HG03064 (cell line): Measurements from ENCODE around the gene RSPH1.

Experiments
- ATAC-seq: cut with Tn5 transposase; IDR thresholded peaks from one replicate; pipeline ENCODE4 v1.9.1; 2021; ENCODE audit warnings: low read depth; ENCODE audit not compliant: unreplicated experiment

RSPH1 gene

GRCh38 chr21:42513985-42514882 lies 18.2 kb upstream of the RSPH1 start:
- no peak for ATAC-seq

- peak; percentile 50 for ATAC-seq
Observed at GRCh38 chr21:42513151-42513984, 17.3 kb upstream of the RSPH1 start, which contains the start of gene SLC37A1. SLC37A1 (plus strand) TSS chr21:42513852; CDS start chr21:42518455, 4,603 bp downstream.

DNA sequence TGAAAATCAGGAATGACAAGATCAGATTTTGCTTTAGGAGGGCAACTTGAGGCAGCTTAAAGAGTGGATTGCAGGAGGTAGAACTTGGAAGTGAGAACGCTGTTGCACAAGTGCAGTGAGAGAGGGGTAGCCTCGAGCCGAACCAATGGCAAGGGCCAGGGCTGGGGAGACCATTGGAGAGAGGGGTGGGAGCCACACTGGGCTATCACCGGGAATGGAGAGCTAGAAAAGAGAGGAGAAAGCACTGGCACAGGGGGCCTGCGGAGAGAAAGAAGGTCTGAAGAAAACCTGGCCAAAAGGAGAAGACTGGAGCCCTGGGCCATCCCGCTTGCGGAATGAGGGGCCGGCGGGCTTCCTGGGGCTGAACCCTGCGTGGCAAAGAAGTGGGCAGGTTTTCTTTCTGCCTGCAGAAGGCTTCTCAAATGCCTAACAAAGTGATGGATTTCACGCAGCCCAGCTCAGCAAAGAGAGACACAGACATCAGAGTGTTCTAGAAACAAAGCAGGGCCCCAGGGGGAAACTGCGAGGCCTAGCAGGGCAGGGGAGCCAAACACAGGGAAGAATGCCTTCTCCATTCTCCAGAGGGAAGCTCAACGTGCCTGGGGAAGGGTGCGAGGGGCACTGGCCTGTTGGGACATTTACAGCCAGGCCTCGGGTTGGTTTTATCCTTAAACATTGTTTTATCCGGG lies 16.5 kb upstream of the RSPH1 start:
- ATAC-seq: no peak

DNA sequence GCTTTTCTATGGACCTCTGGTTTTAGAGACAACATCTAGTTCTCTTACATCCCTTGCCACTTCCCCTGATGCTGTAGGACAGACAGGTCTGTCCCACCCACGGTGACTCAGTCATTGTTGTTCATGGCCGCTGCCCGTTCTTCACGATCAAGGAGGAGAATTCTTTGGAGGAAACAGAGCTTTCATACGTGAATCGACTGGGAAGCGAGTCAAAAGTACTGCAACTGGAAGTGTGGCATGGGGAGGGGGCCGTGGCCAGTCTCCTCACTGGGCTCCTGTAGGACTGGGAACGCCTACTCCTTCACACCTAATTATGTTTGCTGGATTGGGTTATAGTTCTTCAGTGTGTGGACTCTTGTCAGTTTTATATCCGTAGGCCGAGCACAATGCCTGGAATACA lies 13.2 kb upstream of the RSPH1 start:
- ATAC-seq: no peak

DNA sequence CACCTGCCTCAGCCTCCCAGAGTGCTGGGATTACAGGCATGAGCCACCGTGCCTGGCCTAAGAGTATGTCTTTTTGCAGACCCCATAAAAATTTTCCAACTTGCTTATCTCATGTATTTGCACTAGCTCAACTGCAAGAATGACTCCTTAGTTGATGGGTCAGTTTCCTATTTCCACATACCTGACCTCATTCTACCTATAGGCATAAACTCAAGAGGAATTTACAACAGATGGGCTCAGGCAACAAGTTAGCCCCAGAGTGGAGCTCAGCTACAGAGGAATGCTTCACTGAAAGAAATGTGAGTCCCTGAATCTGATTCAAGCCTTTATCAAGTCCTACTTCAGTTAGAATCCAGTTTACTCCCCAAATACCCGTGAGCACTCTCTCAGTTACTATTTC lies 12.3 kb upstream of the RSPH1 start:
- ATAC-seq: no peak

GRCh38 chr21:42507418-42507817 lies 11.4 kb upstream of the RSPH1 start:
- no peak for ATAC-seq

DNA sequence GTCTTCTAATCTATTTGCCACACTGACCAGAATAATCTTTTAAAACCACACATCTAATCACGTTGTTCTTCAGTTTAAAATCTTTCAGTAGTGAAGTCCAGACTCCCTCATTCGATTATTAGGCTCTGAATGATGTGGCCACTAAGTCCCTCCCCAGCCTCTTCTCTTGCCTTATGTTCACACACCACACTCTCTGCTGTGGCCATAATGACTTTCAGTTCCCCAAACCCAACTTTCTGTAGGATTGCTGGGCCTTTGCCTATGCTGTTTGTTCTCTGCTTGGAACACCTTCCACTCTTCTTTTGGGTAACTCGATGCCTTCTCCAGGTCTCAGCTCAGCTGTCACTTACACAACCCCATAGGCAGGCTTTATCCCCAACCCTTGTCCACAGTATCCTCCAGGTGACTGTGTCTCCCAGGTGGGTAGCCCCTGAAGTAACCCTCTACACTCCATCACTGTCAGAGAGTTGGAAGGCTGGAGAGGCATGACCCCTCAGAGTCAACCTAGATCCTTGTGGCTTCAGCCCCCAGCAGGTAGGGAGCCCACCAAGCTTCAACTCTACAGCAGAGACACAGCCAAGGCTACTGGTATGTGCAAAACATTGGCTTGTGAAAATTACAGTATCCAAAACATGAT lies 9.2 kb upstream of the RSPH1 start:
- ATAC-seq: no peak

DNA sequence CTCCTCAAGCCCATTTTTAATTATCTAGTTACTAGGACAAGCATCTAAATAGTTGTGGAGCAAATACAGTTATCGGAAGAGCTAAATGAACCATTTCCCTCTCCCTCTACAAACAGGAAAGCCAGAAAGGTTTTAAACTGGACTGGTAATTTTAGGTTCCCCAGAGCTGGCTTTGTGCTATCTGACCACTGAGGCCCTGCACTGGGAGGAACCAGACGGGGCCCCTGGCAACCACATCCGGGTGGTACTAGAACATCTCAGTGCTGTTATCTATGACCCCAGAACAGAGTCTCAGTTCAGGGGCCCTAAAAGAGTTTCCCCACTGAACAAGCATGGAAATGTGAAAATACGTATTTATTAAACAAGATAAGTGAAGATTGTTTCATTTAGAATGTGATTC lies 7.7 kb upstream of the RSPH1 start:
- ATAC-seq: no peak

DNA sequence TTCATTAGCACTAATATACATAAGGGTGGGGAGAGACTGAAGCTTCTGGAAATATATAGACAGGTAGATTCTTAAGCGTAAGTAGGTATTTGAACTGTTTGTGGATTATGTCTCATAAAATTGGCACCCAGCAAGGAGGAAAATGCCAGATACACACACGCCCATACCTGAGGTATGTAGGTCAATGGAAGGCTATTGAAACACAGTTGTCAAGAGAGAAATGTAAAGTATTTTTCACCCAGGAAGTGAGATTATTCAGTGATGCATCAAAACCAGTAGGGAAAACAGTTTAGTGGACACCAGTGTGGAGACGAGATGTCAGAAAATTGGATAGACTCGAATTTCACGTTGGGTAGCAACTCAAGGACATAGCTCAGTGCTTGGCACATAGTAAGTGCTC lies 4.7 kb upstream of the RSPH1 start:
- no peak for ATAC-seq

GRCh38 chr21:42500225-42500624 lies 4.2 kb upstream of the RSPH1 start:
- ATAC-seq: no peak

- no peak for ATAC-seq
Observed at GRCh38 chr21:42499444-42500112, 3.6 kb upstream of the RSPH1 start.

DNA sequence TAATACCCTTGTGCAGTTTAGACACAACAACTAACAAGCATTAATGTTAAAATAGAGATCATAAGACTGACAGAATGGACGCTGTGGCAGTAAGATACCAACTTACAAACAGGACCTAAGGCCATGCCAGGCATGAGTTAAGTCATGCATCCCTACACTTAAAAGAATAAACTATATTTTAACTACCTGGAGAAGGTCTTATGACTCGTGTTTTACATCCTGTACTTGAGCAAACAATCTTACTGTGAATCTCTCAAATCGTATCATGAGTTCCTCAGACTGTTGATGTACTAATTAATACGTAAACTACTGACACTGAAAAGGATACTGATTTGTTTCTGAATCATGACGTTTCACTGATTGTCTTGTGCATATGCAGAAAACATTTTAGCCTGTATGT lies 2.0 kb upstream of the RSPH1 start:
- no peak for ATAC-seq

DNA sequence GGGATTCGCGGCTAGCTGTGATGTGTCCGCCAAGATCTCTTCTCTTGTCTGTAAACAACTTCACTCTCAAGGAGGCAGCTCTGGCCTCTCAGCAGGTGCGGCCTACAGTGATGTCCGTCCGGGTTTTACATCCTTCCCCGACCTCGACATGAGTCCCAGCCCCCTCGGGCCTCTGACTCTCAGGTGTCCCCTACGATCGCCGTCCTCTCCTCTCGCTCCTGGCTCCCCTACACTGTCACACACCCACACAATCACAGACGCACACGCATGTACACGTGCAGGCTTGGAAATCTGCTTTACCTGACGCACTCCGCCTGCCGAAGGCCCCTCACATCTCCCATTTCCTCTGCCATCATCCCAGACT lies 797 bp upstream of the RSPH1 start:
- ATAC-seq: no peak

DNA sequence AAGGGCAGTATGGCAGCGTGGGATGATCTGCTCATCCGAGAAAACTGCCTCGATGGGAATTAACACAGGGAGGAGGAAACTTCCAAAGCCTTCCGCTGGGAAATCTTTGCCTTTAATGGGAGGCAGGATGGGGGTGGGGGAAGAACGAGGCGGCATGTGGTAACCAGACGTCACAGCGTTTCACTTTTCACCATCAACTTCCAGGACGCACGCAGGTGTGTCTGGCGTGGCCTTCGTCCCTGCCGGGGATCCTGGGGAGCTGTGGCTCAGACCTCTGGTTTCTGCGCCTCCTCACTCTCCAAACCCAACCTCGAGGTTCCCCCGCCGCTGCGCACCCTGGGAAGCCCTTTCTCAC lies 282 bp downstream of the RSPH1 start:
- ATAC-seq: peak; percentile 9

DNA sequence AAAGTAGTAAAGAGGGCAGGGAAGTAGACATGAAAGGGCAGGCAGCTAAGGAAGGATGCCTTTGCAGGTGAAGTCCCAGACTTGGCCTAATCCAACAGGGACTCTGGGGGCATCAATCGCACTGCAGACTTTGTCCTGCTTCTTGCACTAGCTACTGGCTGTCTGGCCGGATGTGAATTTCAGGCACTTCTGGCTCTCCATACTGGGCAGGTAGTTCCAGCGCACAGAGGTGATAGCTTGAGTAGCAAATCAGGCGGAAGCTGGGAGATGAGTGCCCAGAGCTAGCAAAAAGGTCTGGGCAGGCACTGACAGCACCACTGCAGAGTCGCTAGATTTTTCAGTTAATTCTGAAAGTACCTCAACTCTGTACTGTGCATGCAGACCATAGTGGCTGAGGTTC lies 997 bp downstream of the RSPH1 start:
- no peak for ATAC-seq

DNA sequence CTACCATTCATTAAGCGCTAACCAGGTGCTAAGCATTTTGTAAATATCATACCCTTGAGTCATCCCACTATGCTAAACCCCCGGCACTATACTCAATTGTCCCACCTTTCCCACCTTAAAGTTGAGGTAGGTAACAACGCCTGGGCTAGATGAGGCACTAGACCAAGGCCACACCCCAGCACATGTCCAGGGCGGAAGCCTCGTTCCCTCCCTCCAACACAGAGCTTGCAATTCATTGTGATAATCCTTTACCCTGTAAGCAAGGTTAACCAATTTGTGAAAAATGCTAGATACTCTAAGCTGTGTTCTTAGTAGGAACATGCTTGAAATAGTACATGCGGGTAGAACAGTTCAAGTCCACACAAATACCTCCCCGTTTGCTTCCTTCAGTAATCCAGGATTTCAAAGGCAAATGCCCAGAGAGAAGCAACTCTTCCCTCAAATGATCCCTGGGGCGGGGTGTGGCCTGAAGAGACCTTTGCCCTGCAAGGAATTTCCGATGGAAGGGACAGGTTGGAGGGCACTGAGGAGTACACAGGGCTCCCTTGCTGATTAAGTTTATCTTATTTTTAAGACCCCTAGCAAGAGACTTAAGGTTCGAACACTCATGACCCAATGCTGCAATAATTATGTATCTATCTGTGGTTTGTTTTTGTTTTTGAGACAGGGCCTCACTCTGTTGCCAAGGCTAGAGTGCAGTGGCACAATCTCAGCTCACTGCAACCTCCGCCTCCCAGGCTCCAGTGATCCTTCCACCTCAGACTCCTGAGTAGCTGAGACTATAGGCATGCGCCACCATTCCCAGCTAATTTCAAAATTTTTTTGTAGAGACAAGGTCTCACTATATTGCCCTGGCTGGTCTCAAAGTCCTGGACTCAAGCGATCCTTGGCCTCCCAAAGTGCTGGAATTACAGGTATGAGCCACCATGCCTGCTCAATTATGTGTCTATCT lies 2.6 kb downstream of the RSPH1 start:
- no peak for ATAC-seq

DNA sequence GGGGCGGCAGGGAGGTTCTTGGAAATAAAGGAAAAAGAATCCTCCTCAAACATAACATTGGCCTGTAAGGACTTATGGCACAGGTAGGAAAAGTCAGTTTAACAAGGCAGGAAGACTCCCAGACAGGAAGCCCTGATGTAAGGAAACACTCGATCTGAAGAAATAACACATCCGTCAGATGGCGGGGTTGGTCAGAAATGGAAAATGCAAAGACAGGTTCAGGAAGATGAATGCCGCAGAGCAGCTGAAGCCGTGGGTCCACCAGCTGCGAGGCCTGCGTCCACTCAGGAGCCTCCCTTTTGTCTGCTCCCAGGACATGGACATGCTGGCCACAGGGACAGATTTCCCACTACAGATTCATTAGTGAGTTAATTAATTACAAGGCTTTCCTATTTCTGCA lies 3.8 kb downstream of the RSPH1 start:
- no peak for ATAC-seq

DNA sequence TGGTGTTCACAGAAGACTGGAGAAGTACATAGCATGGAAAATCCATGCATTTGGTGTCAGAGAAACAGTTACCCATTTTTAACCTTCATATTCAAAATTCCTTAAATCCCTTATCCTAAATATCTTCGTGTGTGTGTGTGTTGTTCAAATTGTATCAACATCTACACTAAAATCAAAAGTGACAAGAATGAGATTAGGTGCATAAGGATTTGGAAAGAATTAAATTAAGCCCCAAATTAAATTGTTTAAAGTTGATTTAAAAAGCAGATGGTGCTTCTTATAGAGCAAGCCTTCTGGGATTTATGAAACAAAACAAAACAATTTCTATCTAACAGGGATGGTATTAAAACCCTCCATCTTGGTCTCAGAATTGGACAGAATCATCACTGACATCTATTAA lies 4.7 kb downstream of the RSPH1 start:
- no peak for ATAC-seq

- no peak for ATAC-seq
Observed at GRCh38 chr21:42490720-42491119, 5.3 kb downstream of the RSPH1 start.
